ENCODE data around the gene RAB2B.
A peak's percentile ranks its signal among the peaks of the same experiment; 100 is the strongest.

GRCh38 chr14:21498540-21499526 lies 22.1 kb upstream of the RAB2B start:
- TF ChIP-seq, protein P1, sequence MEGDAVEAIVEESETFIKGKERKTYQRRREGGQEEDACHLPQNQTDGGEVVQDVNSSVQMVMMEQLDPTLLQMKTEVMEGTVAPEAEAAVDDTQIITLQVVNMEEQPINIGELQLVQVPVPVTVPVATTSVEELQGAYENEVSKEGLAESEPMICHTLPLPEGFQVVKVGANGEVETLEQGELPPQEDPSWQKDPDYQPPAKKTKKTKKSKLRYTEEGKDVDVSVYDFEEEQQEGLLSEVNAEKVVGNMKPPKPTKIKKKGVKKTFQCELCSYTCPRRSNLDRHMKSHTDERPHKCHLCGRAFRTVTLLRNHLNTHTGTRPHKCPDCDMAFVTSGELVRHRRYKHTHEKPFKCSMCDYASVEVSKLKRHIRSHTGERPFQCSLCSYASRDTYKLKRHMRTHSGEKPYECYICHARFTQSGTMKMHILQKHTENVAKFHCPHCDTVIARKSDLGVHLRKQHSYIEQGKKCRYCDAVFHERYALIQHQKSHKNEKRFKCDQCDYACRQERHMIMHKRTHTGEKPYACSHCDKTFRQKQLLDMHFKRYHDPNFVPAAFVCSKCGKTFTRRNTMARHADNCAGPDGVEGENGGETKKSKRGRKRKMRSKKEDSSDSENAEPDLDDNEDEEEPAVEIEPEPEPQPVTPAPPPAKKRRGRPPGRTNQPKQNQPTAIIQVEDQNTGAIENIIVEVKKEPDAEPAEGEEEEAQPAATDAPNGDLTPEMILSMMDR (IDR thresholded peaks at IDR 0.05; ENCODE audit: borderline replicate concordance, extremely low read depth, low read length, poor library complexity, severe bottlenecking) = peak; percentile 66
- TF ChIP-seq EZH2 (IDR thresholded peaks at IDR 0.05; ENCODE audit: borderline replicate concordance, low read depth, low read length, severe bottlenecking) = no peak
